Stimulated activated CD4-positive, alpha-beta T cell treated with anti-CD3 and anti-CD28 coated beads, TNF-alpha, amount 100 ng/mL, for 48 hours (primary cell): ENCODE data around the gene GGA2.
"Not testable (repeated sequence)": the region's sequence is repeated elsewhere in the genome, so short reads cannot be mapped to it uniquely, and the experiment has no call there.

Source experiments
- DNase-seq, 3 donors: peaks; one replicate each; pipeline ENCODE4 v3.0.0-alpha.2; 2020; ENCODE audit warnings: low read depth in 3 of 3

Gene GGA2

GRCh38 chr16:23504453-23505179 is 5.7 kb downstream of the GGA2 start:
- DNase-seq, result peak; percentile 72 to 82 (median 76)

GRCh38 chr16:23504076-23504452 is 6.2 kb downstream of the GGA2 start:
- DNase-seq, result no peak

GRCh38 chr16:23502466-23502865 is 7.8 kb downstream of the GGA2 start:
- no peak for DNase-seq

- DNase-seq, result no peak
These were observed 9.0 kb downstream of the GGA2 start for GRCh38 chr16:23501291-23501690.

GRCh38 chr16:23500862-23501225 is 9.4 kb downstream of the GGA2 start:
- DNase-seq, result no peak

GRCh38 chr16:23500212-23500861 is 10.0 kb downstream of the GGA2 start:
- no peak for DNase-seq

GRCh38 chr16:23499801-23500200 is 10.5 kb downstream of the GGA2 start:
- DNase-seq, result no peak

GRCh38 chr16:23498863-23499262 is 11.4 kb downstream of the GGA2 start:
- no peak for DNase-seq

- DNase-seq, result no peak
These were observed 12.8 kb downstream of the GGA2 start for GRCh38 chr16:23497543-23497868.

GRCh38 chr16:23496821-23497542 is 13.3 kb downstream of the GGA2 start:
- no peak for DNase-seq

GRCh38 chr16:23495671-23496070 is 14.6 kb downstream of the GGA2 start:
- DNase-seq, result no peak

GRCh38 chr16:23494188-23494587 is 16.1 kb downstream of the GGA2 start:
- DNase-seq, result no peak

- no peak for DNase-seq
These were observed 18.6 kb downstream of the GGA2 start for GRCh38 chr16:23491490-23492391.

GRCh38 chr16:23486480-23486879 is 23.8 kb downstream of the GGA2 start:
- no peak for DNase-seq

- DNase-seq, result no peak
These were observed 24.5 kb downstream of the GGA2 start for GRCh38 chr16:23485841-23486240.

GRCh38 chr16:23485257-23485614 is 25.1 kb downstream of the GGA2 start:
- DNase-seq, result no peak

GRCh38 chr16:23484510-23485256 is 25.6 kb downstream of the GGA2 start:
- no peak for DNase-seq

- DNase-seq, result not testable (repeated sequence)
These were observed 26.8 kb downstream of the GGA2 start for GRCh38 chr16:23483492-23483891.

GRCh38 chr16:23482778-23483177 is 27.5 kb downstream of the GGA2 start:
- no peak for DNase-seq

- DNase-seq, result no peak
These were observed 30.0 kb downstream of the GGA2 start for GRCh38 chr16:23480257-23480656.

GRCh38 chr16:23479138-23479537 is 31.2 kb downstream of the GGA2 start:
- DNase-seq, result no peak
